GM12892 (cell line): ENCODE results near the gene CFL1.
A peak's percentile ranks its signal among the peaks of the same experiment; 100 is the strongest.

Source experiments
- POLR2A ChIP-seq: IDR thresholded peaks from 2 replicates; pipeline ENCODE4 v1.6.1; 2011; ENCODE audit warnings: low read depth, low read length, control low read depth
- POLR2AphosphoS5 ChIP-seq: IDR thresholded peaks from 2 replicates; pipeline ENCODE4 v1.6.1; 2011; ENCODE audit warnings: low read depth, low read length, control low read depth

DNA sequence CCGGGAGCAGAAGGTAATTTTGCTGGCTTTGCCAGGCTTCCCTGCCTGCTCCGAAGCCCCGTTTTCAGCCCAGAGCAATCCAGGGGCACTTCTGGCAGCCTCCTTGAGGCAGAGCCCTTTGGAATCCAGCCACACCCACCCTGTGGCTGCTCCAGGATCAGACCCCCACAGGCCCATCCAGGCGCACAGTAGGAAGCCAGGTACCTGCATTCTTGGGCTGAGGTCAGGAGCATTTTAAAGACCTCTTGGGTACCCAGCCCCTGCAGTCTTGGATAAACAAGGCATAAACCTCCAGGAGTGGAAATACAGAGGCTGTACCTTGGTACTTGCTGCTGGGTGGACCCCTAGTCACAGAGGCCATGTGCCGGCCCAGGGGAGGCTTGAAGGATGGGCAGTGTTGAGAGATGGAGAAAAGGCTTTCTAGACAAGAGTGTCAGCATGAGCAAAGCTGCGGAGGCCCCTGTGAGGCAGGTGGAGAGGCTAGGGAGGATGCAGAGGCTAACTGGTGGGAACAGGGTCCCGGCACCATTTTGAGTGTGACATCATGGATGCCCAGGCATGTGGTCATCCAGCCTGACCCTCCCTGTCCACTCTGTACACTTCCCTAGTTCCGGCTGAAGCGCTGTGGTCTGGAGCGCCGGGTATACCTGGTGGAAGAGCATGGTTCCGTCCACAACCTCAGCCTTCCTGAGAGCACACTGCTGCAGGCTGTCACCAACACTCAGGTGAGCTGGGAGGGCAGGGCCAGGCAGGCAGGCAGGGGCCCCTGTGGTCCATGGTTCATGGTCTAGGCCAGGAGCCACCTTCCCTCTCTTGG lies 6.1 kb upstream of the CFL1 start:
- TF ChIP-seq POLR2A (0 out of 2 replicates have a peak, but pooled peaks have one; percentile 5), POLR2AphosphoS5 (peak; percentile 15; the same call in 1 of the 2 replicates)
